HEK293 (cell line): ENCODE results near the gene BCAN.

Experiments used
- BCL11A ChIP-seq: fragments of 450-650 bp; formaldehyde crosslinking; IDR thresholded peaks from 2 replicates; pipeline ENCODE4 v1.5.1; 2016; ENCODE audit warnings: low read depth, missing biosample characterization, missing genetic modification characterization
- GLIS1 ChIP-seq: fragments of 450-650 bp; formaldehyde crosslinking; IDR thresholded peaks from 2 replicates; pipeline ENCODE4 v1.5.1; 2016; ENCODE audit warnings: missing biosample characterization, missing genetic modification characterization
- HOXC10 ChIP-seq: sonication (generic); formaldehyde crosslinking; IDR thresholded peaks from 2 replicates; pipeline ENCODE4 v1.8.1; 2023; ENCODE audit warnings: mild to moderate bottlenecking, missing genetic modification reagents
- KLF16 ChIP-seq: fragments of 450-650 bp; formaldehyde crosslinking; IDR thresholded peaks from 2 replicates; pipeline ENCODE4 v1.5.1; 2017; ENCODE audit warnings: missing biosample characterization, missing genetic modification characterization
- WT1 ChIP-seq: fragments of 450-650 bp; formaldehyde crosslinking; IDR thresholded peaks from 2 replicates; pipeline ENCODE4 v1.5.1; 2016; ENCODE audit warnings: missing biosample characterization, missing genetic modification characterization
- ZBTB17 ChIP-seq: fragments of 450-650 bp; formaldehyde crosslinking; IDR thresholded peaks from 2 replicates; pipeline ENCODE4 v1.5.1; 2016; ENCODE audit warnings: missing biosample characterization, missing genetic modification characterization
- ZEB2 ChIP-seq: fragments of 450-650 bp; formaldehyde crosslinking; IDR thresholded peaks from 2 replicates; pipeline ENCODE4 v1.5.1; 2016; ENCODE audit warnings: missing biosample characterization, missing genetic modification characterization
- ZFHX2 ChIP-seq: fragments of 450-650 bp; formaldehyde crosslinking; conservative IDR thresholded peaks from 2 replicates; pipeline ENCODE4 v1.5.1; 2016; ENCODE audit warnings: missing biosample characterization, missing genetic modification characterization
- ZNF133 ChIP-seq: fragments of 450-650 bp; formaldehyde crosslinking; IDR thresholded peaks from 2 replicates; pipeline ENCODE4 v1.5.1; 2016; ENCODE audit warnings: missing biosample characterization, missing genetic modification characterization
- ZNF16 ChIP-seq: fragments of 450-650 bp; formaldehyde crosslinking; IDR thresholded peaks from 2 replicates; pipeline ENCODE4 v1.5.1; 2016; ENCODE audit warnings: low read depth, missing biosample characterization, missing genetic modification characterization
- ZNF169 ChIP-seq: fragments of 450-650 bp; formaldehyde crosslinking; IDR thresholded peaks from 2 replicates; pipeline ENCODE4 v1.5.1; 2016; ENCODE audit warnings: missing biosample characterization, missing genetic modification characterization
- ZNF184 ChIP-seq: fragments of 450-650 bp; IDR thresholded peaks from 2 replicates; pipeline ENCODE4 v1.5.1; 2018; ENCODE audit warnings: missing biosample characterization, mild to moderate bottlenecking, missing genetic modification characterization
- ZNF24 ChIP-seq: fragments of 450-650 bp; formaldehyde crosslinking; IDR thresholded peaks from 2 replicates; pipeline ENCODE4 v1.5.1; 2016; ENCODE audit warnings: missing biosample characterization, missing genetic modification characterization
- ZNF274 ChIP-seq, 2 experiments: fragments of 200-500 bp in 1 of 2; fragments of 450-650 bp in 1 of 2; sonication (Bioruptor generic) in 1 of 2; formaldehyde crosslinking in 1 of 2; IDR thresholded peaks; 2 replicates each; pipeline versions ENCODE4 v1.5.1 to v1.6.1; 2014 to 2016; ENCODE audit warnings: borderline replicate concordance in 1 of 2, inconsistent platforms in 1 of 2, low read length in 1 of 2, missing biosample characterization in 1 of 2, missing genetic modification characterization in 1 of 2
- ZNF354C ChIP-seq: fragments of 450-650 bp; formaldehyde crosslinking; IDR thresholded peaks from 2 replicates; pipeline ENCODE4 v1.5.1; 2016; ENCODE audit warnings: missing biosample characterization, missing genetic modification characterization, low read depth, borderline replicate concordance
- ZNF37A ChIP-seq: fragments of 450-650 bp; IDR thresholded peaks from 2 replicates; pipeline ENCODE4 v1.5.1; 2018; ENCODE audit warnings: missing biosample characterization, missing genetic modification characterization
- ZNF544 ChIP-seq: fragments of 450-650 bp; formaldehyde crosslinking; IDR thresholded peaks from 2 replicates; pipeline ENCODE4 v1.5.0; 2017; ENCODE audit warnings: missing biosample characterization, missing genetic modification characterization
- ZNF560 ChIP-seq: fragments of 450-650 bp; formaldehyde crosslinking; IDR thresholded peaks from 2 replicates; pipeline ENCODE4 v1.5.1; 2017; ENCODE audit warnings: missing biosample characterization, missing genetic modification characterization, borderline replicate concordance
- ZNF561 ChIP-seq: fragments of 450-650 bp; IDR thresholded peaks from 2 replicates; pipeline ENCODE4 v1.5.1; 2018; ENCODE audit warnings: missing biosample characterization, missing genetic modification characterization, borderline replicate concordance
- ZNF600 ChIP-seq: fragments of 450-650 bp; formaldehyde crosslinking; IDR thresholded peaks from 2 replicates; pipeline ENCODE4 v1.5.1; 2016; ENCODE audit warnings: missing biosample characterization, missing genetic modification characterization
- ZNF610 ChIP-seq: fragments of 450-650 bp; formaldehyde crosslinking; IDR thresholded peaks from 2 replicates; pipeline ENCODE4 v1.5.1; 2016; ENCODE audit warnings: missing biosample characterization, missing genetic modification characterization, borderline replicate concordance
- ZNF660 ChIP-seq: fragments of 450-650 bp; IDR thresholded peaks from 2 replicates; pipeline ENCODE4 v1.5.1; 2018; ENCODE audit warnings: missing biosample characterization, mild to moderate bottlenecking, missing genetic modification characterization
- ZNF664 ChIP-seq: fragments of 450-650 bp; formaldehyde crosslinking; IDR thresholded peaks from 2 replicates; pipeline ENCODE4 v1.5.1; 2016; ENCODE audit warnings: missing biosample characterization, missing genetic modification characterization
- ZNF670 ChIP-seq: fragments of 450-650 bp; formaldehyde crosslinking; IDR thresholded peaks from 2 replicates; pipeline ENCODE4 v1.5.1; 2016; ENCODE audit warnings: missing biosample characterization, missing genetic modification characterization, low read depth
- ZNF747 ChIP-seq: fragments of 450-650 bp; formaldehyde crosslinking; IDR thresholded peaks from 2 replicates; pipeline ENCODE4 v1.5.1; 2016; ENCODE audit warnings: missing biosample characterization, missing genetic modification characterization
- TF ChIP-seq, protein P1 (sequence below): fragments of 450-650 bp; formaldehyde crosslinking; IDR thresholded peaks from 2 replicates; pipeline ENCODE4 v1.5.1; 2016; ENCODE audit warnings: missing biosample characterization, missing genetic modification characterization
- TF ChIP-seq, protein P2 (sequence below): fragments of 450-650 bp; formaldehyde crosslinking; IDR thresholded peaks from 2 replicates; pipeline ENCODE4 v1.5.0; 2017; ENCODE audit warnings: missing biosample characterization, missing genetic modification characterization, borderline replicate concordance
- TF ChIP-seq, protein P3 (sequence below): fragments of 450-650 bp; formaldehyde crosslinking; IDR thresholded peaks from 2 replicates; pipeline ENCODE4 v1.5.1; 2017; ENCODE audit warnings: missing biosample characterization, missing genetic modification characterization
- TF ChIP-seq, protein P4 (sequence below): fragments of 450-650 bp; formaldehyde crosslinking; IDR thresholded peaks from 2 replicates; pipeline ENCODE4 v1.5.1; 2016; ENCODE audit warnings: missing biosample characterization, missing genetic modification characterization

BCAN gene

DNA sequence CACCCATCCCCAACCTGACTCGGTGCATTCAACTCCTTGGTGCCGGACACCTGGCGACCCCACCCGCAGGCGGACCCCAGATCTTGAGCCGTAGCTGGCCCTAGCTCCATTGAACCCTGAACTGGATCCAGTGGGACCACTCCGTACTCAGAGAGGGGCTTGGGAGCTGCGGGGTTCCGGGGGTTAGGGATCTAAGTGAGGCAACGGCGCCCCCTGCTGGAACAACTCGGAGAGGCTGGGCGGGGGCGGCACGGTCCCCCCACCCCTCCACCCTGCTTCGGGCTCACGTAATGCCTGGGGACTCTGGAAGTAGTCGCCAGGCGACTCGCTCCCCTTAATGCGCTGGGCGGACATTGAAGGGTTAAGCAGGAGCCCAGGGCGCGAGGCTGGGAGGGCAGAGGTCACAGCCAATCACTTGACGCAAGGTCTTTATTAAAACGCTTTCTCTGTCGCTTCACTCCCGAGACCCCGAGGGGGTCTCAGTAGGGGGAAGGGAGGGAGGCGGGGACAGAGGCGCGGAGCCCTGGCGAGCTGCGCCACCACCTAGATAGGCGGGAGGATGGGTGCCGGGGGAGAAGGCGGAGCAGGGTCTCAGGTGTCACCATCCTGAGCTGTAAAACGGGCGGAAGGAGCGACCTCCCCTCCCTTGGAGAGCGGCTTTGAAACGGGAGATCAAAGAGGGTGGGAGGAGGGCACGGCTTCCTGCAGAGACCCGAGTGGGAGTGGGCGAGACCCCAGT is 64.2 kb downstream of the BCAN start (continued):
- TF ChIP-seq KLF16 (tag by site-specific recombination) (no peak; the same call in 1 of the 2 replicates), ZFHX2 (peak; percentile 93), ZBTB17 (tag by site-specific recombination) (peak; percentile 95), ZNF560 (tag by site-specific recombination) (no peak), ZNF600 (tag by site-specific recombination) (peak; percentile 83), ZNF274 (IDR thresholded peaks at IDR 0.05; ENCODE audit: low read length) (no peak), ZNF274 (tag by site-specific recombination; IDR thresholded peaks at IDR 0.05; ENCODE audit: borderline replicate concordance) (no peak), ZNF610 (tag by site-specific recombination) (peak; percentile 89; the same call in 1 of the 2 replicates), ZNF16 (tag by site-specific recombination) (no peak), ZNF660 (tag by site-specific recombination) (no peak; the same call in 1 of the 2 replicates), BCL11A (tag by site-specific recombination) (peak; percentile 67), ZNF747 (tag by site-specific recombination) (no peak), ZNF184 (tag by site-specific recombination) (no peak; the same call in 1 of the 2 replicates), ZNF37A (tag by site-specific recombination) (no peak), ZNF169 (tag by site-specific recombination) (no peak), HOXC10 (CRISPR knock-in tag) (no peak), ZNF24 (tag by site-specific recombination) (no peak; the same call in 1 of the 2 replicates), ZNF544 (tag by site-specific recombination) (no peak), GLIS1 (tag by site-specific recombination) (peak; percentile 78; the same call in 1 of the 2 replicates), ZEB2 (tag by site-specific recombination) (peak; percentile 85), ZNF354C (tag by site-specific recombination) (no peak), ZNF561 (0 out of 2 replicates have a peak, but pooled peaks have one; percentile 55), WT1 (tag by site-specific recombination) (peak; percentile 85), ZNF133 (tag by site-specific recombination) (no peak), ZNF670 (no peak), ZNF664 (tag by site-specific recombination) (no peak)
- TF ChIP-seq, protein P1, sequence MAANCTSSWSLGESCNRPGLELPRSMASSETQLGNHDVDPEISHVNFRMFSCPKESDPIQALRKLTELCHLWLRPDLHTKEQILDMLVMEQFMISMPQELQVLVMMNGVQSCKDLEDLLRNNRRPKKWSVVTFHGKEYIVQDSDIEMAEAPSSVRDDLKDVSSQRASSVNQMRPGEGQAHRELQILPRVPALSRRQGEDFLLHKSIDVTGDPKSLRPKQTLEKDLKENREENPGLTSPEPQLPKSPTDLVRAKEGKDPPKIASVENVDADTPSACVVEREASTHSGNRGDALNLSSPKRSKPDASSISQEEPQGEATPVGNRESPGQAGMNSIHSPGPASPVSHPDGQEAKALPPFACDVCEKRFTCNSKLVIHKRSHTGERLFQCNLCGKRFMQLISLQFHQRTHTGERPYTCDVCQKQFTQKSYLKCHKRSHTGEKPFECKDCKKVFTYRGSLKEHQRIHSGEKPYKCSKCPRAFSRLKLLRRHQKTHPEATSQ (tag by site-specific recombination), result 0 out of 2 replicates have a peak, but pooled peaks have one; percentile 20
- TF ChIP-seq, protein P2, sequence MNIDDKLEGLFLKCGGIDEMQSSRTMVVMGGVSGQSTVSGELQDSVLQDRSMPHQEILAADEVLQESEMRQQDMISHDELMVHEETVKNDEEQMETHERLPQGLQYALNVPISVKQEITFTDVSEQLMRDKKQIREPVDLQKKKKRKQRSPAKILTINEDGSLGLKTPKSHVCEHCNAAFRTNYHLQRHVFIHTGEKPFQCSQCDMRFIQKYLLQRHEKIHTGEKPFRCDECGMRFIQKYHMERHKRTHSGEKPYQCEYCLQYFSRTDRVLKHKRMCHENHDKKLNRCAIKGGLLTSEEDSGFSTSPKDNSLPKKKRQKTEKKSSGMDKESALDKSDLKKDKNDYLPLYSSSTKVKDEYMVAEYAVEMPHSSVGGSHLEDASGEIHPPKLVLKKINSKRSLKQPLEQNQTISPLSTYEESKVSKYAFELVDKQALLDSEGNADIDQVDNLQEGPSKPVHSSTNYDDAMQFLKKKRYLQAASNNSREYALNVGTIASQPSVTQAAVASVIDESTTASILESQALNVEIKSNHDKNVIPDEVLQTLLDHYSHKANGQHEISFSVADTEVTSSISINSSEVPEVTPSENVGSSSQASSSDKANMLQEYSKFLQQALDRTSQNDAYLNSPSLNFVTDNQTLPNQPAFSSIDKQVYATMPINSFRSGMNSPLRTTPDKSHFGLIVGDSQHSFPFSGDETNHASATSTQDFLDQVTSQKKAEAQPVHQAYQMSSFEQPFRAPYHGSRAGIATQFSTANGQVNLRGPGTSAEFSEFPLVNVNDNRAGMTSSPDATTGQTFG (tag by site-specific recombination), result no peak
- TF ChIP-seq, protein P3, sequence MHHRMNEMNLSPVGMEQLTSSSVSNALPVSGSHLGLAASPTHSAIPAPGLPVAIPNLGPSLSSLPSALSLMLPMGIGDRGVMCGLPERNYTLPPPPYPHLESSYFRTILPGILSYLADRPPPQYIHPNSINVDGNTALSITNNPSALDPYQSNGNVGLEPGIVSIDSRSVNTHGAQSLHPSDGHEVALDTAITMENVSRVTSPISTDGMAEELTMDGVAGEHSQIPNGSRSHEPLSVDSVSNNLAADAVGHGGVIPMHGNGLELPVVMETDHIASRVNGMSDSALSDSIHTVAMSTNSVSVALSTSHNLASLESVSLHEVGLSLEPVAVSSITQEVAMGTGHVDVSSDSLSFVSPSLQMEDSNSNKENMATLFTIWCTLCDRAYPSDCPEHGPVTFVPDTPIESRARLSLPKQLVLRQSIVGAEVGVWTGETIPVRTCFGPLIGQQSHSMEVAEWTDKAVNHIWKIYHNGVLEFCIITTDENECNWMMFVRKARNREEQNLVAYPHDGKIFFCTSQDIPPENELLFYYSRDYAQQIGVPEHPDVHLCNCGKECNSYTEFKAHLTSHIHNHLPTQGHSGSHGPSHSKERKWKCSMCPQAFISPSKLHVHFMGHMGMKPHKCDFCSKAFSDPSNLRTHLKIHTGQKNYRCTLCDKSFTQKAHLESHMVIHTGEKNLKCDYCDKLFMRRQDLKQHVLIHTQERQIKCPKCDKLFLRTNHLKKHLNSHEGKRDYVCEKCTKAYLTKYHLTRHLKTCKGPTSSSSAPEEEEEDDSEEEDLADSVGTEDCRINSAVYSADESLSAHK (tag by site-specific recombination), result no peak
- TF ChIP-seq, protein P4, sequence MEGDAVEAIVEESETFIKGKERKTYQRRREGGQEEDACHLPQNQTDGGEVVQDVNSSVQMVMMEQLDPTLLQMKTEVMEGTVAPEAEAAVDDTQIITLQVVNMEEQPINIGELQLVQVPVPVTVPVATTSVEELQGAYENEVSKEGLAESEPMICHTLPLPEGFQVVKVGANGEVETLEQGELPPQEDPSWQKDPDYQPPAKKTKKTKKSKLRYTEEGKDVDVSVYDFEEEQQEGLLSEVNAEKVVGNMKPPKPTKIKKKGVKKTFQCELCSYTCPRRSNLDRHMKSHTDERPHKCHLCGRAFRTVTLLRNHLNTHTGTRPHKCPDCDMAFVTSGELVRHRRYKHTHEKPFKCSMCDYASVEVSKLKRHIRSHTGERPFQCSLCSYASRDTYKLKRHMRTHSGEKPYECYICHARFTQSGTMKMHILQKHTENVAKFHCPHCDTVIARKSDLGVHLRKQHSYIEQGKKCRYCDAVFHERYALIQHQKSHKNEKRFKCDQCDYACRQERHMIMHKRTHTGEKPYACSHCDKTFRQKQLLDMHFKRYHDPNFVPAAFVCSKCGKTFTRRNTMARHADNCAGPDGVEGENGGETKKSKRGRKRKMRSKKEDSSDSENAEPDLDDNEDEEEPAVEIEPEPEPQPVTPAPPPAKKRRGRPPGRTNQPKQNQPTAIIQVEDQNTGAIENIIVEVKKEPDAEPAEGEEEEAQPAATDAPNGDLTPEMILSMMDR, result peak; percentile 92
